DND-41 (cell line): ENCODE data around the gene ERC2.

ENCODE experiments used
- EZH2 ChIP-seq: IDR thresholded peaks from 3 replicates; pipeline ENCODE4 v1.6.1; 2012; ENCODE audit warnings: borderline replicate concordance, low read depth, mild to moderate bottlenecking, moderate library complexity, low read length, inconsistent platforms; ENCODE audit not compliant: severe bottlenecking
- TF ChIP-seq, protein P1 (sequence below): IDR thresholded peaks from 2 replicates; pipeline ENCODE4 v1.5.1; 2012; ENCODE audit warnings: borderline replicate concordance, low read length, moderate library complexity, mild to moderate bottlenecking; ENCODE audit not compliant: poor library complexity, severe bottlenecking; ENCODE audit errors: extremely low read depth

DNA sequence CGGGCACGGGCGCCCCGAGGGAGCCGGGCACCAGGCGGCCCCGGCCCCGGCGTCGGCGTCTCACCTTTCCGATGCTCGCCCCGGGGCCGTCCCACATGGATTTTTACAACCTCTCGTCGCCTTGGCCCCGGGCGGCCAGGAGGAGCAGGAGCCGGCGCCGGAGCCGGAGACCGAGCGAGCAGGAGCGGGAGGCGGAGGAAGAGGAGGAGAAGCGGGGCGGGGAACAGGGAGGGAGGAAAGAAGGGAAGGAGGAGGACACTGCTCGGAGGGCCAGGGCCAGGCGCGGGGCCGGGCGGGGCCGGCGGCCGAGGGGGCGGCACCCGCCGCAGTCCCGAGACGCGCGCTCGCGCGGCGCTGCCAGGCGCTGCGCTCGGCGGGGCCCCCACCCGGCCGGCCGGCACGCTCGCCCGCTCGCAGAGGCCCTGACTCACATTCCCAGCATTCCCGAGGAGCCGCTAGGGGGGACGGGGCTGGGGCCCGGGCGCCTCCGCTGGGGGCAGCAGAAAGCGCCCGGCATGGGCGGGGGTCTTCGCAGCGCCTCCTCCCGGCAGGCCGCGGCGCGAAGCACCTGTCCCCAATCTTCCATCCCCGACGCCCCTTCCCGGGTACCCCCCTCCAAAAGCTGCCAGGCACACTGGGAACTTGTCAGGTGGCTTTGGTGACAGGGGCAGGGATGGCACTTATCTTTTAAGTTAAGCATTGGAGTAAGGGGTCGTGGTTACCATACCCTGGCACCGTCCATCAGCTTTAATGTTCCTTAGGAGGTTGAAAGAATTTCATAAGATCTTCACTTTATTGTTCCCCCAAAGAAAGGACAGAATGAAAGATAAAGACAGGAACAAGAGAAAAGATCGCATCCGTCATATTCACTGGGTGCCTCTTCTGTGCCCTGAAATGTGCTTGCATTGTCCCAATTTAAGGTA is at the start of gene ERC2:
- TF ChIP-seq, protein P1, sequence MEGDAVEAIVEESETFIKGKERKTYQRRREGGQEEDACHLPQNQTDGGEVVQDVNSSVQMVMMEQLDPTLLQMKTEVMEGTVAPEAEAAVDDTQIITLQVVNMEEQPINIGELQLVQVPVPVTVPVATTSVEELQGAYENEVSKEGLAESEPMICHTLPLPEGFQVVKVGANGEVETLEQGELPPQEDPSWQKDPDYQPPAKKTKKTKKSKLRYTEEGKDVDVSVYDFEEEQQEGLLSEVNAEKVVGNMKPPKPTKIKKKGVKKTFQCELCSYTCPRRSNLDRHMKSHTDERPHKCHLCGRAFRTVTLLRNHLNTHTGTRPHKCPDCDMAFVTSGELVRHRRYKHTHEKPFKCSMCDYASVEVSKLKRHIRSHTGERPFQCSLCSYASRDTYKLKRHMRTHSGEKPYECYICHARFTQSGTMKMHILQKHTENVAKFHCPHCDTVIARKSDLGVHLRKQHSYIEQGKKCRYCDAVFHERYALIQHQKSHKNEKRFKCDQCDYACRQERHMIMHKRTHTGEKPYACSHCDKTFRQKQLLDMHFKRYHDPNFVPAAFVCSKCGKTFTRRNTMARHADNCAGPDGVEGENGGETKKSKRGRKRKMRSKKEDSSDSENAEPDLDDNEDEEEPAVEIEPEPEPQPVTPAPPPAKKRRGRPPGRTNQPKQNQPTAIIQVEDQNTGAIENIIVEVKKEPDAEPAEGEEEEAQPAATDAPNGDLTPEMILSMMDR: no peak
- TF ChIP-seq EZH2: no peak
